ENCODE data around the gene CKS2. TPM values are rescaled to one million over a fixed set of nuclear protein-coding genes. Genes with fewer than 3 reads are reported as not detected.
"Not testable (repeated sequence)": the region's sequence is repeated elsewhere in the genome, so short reads cannot be mapped to it uniquely, and the experiment has no call there.

Gene CKS2
- total RNA-seq, 1 experiment from 2014 or later: 380 TPM

GRCh38 chr9:89309608-89310474 is 1.2 kb upstream of the CKS2 start:
- DNase-seq (ENCODE audit: low read depth): peak; percentile 8

DNA sequence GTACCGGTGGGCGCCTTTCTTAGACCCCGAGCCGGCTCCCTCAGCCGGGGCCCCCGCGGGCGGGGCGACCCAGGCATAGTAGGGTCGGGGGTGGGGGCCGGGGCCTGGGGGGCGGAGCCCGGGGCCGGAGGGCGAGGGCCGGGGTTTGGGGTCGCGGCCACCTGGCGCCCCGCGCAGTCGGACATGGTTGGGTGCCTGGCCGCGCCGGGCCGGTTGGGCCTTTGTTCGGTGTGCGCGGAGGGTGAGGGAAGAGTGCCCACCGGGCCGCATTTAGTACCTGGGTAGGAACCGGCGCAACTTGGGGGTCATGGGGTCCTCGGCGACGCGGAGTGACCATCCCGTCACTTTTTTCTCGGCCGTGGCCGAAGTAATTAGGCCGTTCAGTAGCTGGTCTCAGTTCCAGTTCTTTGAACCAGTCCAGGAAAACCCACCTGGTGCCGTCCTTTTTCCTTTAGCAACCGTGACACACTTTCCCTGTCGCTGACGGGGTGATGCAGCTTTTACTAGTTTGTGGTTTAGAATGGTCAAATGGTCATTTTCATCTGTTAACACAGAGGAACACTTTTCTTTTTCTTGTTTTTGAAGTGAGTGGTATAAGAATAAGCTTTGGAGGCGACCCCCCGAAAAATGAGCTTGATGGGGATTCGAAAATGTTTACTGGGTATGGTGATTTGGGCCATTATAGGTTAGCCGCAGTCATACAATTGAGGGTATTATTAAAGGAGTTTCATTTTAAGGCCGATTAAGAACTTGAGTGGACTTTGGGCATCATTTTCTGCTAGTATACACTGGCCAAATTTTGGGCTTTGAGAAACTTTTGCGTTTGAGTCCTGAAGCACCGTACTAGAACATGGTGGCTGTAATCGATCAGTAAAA is 589 bp downstream of the CKS2 start:
- peak; percentile 21 for DNase-seq (ENCODE audit: low read depth)

DNA sequence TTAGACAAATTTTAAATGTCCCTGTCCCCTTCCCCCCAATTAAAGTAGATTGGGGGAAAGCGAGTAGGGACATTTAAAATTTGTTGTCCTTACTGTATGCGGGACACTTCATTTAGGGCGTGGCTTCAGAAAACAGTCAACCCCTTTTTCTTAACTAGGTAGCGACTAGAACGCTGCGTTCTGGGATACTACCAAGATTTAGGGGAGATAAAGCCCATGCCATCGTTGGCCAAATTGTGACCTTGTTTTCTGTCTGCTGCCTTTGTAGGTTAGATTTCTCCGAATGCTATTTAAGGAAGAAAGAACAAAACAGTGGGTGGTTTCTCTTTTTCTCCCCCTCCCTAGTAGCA is 1.2 kb downstream of the CKS2 start:
- DNase-seq (ENCODE audit: low read depth): peak; percentile 37

DNA sequence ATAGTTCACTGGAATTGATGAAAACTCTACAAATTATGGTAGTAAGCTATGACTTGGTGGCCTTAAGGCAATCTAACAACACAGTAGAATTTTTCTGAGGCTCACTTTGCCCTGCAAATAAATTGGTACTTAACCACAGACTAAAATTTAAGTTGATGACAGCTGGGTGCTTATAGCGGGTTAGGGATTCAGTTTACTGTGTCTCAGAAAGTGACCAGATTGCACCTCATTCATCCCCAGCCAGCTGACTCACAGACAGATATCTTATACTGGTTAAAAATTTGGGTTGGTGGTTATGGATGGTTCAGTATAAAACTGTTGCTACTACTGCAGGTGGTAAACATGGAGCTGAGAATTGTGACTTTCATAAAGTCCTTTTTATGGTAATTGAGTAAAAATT is 2.8 kb downstream of the CKS2 start:
- no peak for DNase-seq (ENCODE audit: low read depth)

GRCh38 chr9:89314955-89315354 is 4.0 kb downstream of the CKS2 start:
- no peak for DNase-seq (ENCODE audit: low read depth)

- DNase-seq (ENCODE audit: low read depth): no peak
Measured at GRCh38 chr9:89315482-89315881, 4.5 kb downstream of the CKS2 start.

DNA sequence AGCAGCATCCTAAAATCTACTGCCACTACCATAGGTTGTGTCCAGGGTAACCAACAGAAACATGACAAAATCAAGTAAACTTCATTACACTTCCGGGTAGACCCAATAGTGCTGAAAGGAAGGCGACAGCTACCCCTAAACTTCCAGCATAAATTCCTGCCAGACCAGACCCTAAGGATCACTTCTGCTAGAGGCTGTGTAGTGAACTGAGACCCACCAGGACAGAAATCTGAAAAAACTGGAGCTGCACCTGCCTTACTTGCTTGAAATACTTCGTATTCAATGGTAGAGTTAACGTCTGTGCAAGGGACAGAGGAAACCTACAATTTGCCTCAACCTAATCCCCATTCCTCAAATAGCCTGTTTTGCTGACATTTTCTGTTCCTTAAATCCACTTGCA is 6.3 kb downstream of the CKS2 start:
- peak; percentile 5 for DNase-seq (ENCODE audit: low read depth)

GRCh38 chr9:89318123-89319014 is 7.4 kb downstream of the CKS2 start, which contains the start of gene SECISBP2:
TSS of gene SECISBP2 (plus strand) at chr9:89318500. CDS start at chr9:89318577, 77 bp downstream.
- DNase-seq (ENCODE audit: low read depth): peak; percentile 99

- DNase-seq (ENCODE audit: low read depth): no peak
Measured at GRCh38 chr9:89319015-89319905, 8.3 kb downstream of the CKS2 start.

DNA sequence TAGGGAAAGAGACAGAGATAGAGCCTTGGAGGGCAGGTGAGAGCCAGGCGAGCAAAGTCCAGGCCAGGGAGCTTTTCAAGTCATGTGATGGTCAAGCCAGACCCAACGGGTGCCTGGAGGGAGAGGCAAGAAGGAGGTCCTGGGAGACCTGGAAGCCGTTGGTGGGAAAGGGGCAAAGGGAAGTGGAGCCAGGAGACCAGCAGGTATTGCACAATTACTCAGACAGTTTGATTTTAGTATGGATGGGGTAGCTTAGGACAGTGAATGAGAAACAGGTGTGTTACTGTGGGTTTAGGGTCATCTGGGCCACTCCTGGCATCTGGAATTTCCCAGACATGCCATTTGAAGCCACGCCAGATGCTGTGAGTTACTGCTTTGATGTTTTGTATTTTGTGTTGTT is 12.4 kb downstream of the CKS2 start:
- no peak for DNase-seq (ENCODE audit: low read depth)

GRCh38 chr9:89325733-89326132 is 14.7 kb downstream of the CKS2 start:
- DNase-seq (ENCODE audit: low read depth): no peak

DNA sequence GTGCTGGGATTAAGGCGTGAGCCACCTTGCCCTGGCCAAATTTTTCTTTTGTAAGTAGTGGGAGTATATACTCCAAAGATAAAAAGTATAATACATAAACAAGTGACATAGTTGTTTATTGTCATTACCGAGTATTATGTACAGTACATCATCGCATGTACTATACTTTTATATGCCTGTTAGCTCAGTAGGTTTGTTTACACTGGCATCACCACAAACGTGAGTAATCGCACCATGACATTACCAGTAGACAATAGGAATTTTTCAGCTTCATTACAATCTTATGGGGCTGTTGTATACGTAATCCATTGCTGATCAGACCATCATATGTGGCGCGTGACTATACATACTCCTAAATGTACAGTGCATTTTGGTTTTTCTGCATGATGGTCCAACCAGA is 17.1 kb downstream of the CKS2 start:
- no peak for DNase-seq (ENCODE audit: low read depth)

DNA sequence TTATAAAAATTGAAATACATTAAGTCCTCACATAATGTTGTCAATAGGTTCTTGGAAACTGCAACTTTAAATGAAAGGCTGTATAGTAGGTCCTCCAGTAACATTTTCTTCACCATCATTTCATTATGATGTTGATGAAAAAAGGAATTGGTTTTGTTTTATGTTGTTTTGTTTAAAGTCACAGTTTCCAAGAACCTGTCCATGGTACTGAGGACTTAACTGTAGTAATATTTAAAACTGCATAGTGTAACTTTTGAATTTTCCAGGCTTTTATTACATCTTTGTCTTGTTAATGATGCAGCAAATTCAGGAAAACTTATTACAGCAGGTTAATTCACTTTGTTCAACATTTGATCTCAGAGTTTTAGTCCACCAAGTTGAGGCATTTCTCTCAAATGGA is 18.9 kb downstream of the CKS2 start:
- DNase-seq (ENCODE audit: low read depth): no peak

- no peak for DNase-seq (ENCODE audit: low read depth)
Measured at GRCh38 chr9:89330513-89330912, 19.5 kb downstream of the CKS2 start.

DNA sequence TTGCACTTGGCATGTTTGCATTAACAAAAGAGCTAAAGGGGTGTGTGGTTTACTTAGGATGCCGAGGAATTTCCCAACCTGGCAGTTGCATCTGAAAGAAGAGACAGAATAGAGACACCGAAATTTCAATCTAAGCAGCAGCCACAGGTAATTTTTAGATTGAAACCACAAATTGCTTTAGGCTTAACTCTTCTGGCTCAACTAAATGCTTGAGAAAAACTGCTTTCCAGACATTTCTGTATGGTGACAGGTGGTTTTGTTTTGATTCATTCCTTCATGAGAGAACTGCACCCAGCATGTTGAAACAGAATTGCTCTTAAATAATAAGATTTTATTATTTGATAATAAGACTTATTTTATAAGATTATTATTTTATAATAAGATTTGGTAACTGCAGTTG is 28.8 kb downstream of the CKS2 start:
- DNase-seq (ENCODE audit: low read depth): no peak

DNA sequence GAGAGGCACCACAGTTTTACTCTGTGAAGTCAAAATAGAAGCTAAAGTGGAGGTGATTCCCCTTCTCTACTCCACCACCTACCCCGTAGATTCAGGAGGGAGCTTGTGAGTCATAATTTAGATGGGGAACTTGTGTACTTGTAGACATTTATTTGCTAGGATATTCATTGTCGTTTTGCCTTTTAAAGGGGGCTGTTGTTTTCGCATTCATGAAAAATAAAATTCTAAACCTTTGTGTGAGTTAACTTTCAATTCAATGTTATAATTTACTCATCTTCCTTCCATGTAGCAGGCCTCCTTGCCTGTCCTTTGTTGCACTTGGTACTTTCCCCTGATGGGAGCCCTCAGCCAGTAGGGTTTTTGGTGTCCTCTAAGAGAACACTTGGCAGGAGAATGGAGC is 29.3 kb downstream of the CKS2 start:
- DNase-seq (ENCODE audit: low read depth): no peak

GRCh38 chr9:89342213-89342612 is 31.2 kb downstream of the CKS2 start:
- DNase-seq (ENCODE audit: low read depth): no peak

DNA sequence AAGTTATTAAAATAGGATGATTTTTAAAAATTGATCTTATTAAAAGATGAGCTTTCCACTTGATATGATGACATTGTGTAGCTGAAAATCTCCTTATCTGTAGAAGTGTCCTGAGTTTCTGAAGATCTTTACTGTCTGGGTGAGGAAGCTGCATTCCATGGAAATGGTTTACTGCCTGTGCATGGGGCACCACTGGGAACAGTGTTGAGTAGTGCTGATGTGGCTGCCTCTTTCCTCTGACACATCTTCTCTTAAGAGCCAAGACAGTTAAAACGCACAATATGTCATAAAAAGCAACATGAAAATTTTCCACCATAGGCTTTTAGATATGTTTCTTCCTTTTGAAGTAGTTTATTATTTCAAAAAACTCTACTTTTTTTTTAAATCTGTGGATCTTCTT is 32.0 kb downstream of the CKS2 start:
- no peak for DNase-seq (ENCODE audit: low read depth)

DNA sequence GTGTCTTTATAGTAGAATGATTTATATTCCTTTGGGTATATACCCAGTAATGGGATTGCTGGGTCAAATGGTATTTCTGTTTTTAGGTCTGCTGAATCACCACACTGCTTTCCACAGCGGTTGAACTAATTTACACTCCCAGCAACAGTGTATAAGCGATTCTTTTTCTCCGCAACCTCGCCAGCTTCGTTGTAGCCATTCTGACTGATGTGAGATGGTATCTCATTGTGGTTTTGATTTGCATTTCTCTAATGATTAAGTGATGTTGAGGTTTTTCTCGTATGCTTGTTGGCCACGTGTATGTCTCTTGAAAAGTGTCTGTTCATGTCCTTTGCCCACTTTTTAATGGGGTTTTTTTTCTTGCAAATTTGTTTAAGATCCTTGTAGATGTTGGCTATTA is 32.8 kb downstream of the CKS2 start:
- DNase-seq (ENCODE audit: low read depth): not testable (repeated sequence)

GRCh38 chr9:89345476-89345875 is 34.5 kb downstream of the CKS2 start:
- DNase-seq (ENCODE audit: low read depth): no peak

Data from HT1080 (cell line).